ENCODE data around the gene UGT1A8.

The UGT1A8 gene

DNA sequence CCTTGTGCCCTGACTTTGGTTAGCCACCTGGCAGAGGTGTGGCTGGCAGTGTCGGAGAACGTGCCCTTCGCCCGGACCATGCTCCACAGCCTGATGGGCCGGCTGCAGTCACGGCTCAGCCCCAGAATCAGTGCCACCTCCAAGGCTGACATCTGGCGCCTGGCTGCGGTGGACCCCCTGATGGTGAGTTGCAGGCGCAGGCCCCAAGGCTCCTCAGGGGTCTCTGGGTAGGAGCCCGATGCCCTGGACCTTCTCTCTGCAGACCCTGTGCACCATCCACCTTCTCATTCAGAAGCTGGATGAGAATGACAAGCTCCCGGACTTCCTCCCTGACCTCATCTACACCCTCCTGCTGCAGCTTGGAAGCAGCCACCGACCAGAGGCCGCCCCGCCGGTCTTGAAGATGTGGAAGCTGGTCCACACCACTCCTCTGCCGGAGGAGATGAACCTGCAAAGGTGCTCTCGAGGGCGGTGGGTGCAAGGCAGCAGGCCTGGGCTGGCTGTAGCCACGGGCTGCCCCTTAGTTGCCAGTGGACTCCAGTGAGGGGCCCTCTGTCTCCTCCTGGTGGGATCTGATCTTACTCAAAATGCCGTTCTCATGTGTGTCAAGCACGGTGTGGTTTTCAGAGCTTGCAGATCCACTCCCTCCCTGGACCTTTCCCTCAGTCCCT is 204.8 kb downstream of the UGT1A8 start:
- CTCF ChIA-PET = no interaction called here
- Mint-ChIP-seq H3K27ac (no peak overlapping the region), H3K9me3 (no peaks in the 10 kb centered on the region), H3K4me3 (no peak overlapping the region), H3K36me3 (no peaks in the 10 kb centered on the region), H3K27me3 (peaks cover 17% of the 10 kb centered on the region), H3K4me1 (no peaks in the 10 kb centered on the region)
- peak; percentile 17 for DNase-seq
